Urinary bladder (tissue), 4 donors: ENCODE data around the gene ENPP7. TPM values are rescaled to one million over a fixed set of nuclear protein-coding genes. Genes with fewer than 3 reads are reported as not detected.

Experiments used
- DNase-seq: peaks from one replicate; pipeline ENCODE4 v3.0.0-alpha.2; 2015; ENCODE audit errors: extremely low spot score
- H3K27ac ChIP-seq: one replicate; pipeline ENCODE4 v1.5.1; 2013; ENCODE audit warnings: low read depth, mild to moderate bottlenecking, moderate library complexity
- H3K36me3 ChIP-seq: one replicate; pipeline ENCODE4 v1.6.1; 2013; ENCODE audit warnings: mild to moderate bottlenecking, moderate library complexity; ENCODE audit not compliant: insufficient read depth
- H3K4me1 ChIP-seq: one replicate; pipeline ENCODE4 v1.6.1; 2013; ENCODE audit warnings: mild to moderate bottlenecking, moderate library complexity; ENCODE audit not compliant: insufficient read depth
- H3K4me3 ChIP-seq: one replicate; pipeline ENCODE4 v1.5.1; 2013; ENCODE audit warnings: low read depth, low read length
- WGBS: extraction: QIAGEN DNeasy Blood & Tissue Kit; methylation state at CpG from one replicate; pipeline ENCODE4 v1.1.7; 2013; 5-methylcytosine and 5-hydroxymethylcytosine counted together
- polyA plus RNA-seq: library from polyadenylated mRNA; stranded (reverse); fragments of 200-250 nt; gene quantifications from one replicate; pipeline ENCODE4 v1.2.3, GENCODE V29; 2013
- total RNA-seq: library from RNA; depleted of rRNA; stranded (reverse); fragments of >200 nt; gene quantifications from one replicate; pipeline ENCODE4 v1.2.3, GENCODE V29; 2014
- donor health status: healthy with polysubstance abuse.
- donor health status: healthy.

Gene ENPP7
- not detected for total RNA-seq
- polyA plus RNA-seq, result not detected

- Histone ChIP-seq H3K27ac (no peak within 1 kb of the TSS), H3K4me3 (no peak within 1 kb of the TSS), H3K4me1 (no peaks in the 10 kb centered on the region), H3K36me3 (no peaks in the 10 kb centered on the region)
- DNase-seq, result no peak
- 90% methylated on average over 33 of the region's 33 CpGs for WGBS
These were observed at the start of gene ENPP7 for GRCh38 chr17:79730769-79731483. Gene ENPP7, plus strand, starts transcription at chr17:79730943. Its CDS starts 197 bp downstream, at chr17:79731140.

DNA sequence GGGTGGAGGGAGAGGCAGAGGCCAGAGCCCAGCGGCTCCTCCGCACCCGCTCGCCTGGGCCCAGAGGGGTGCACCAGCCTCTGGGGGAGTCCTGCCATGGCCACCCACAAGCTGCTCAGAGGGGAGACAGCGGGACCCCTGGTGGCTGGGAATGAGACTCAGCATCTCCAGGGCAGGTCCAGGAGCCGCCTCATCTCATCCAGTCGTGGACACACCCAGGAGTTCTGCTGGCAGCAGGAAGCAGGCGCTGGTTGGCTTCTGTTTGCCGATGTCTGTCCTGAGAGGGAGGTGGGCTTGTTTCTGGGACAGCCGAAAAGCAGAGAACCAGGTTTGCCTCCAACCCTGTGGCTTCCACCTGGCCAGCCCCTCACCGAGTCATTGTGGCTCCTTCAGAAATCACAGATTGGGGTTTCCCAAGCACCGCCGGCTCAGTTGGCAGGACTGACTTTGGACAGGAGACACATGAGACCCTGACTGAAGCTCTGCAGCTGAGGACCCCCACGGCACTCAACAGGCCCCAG is 49.6 kb upstream of the ENPP7 start:
- H3K4me3 ChIP-seq, result no peak overlapping the region
- WGBS, result 81% methylated on average over 14 of the region's 14 CpGs
- no peak overlapping the region for H3K27ac ChIP-seq
- H3K4me1 ChIP-seq, result no peaks in the 10 kb centered on the region
- DNase-seq, result no peak
- H3K36me3 ChIP-seq, result no peaks in the 10 kb centered on the region

DNA sequence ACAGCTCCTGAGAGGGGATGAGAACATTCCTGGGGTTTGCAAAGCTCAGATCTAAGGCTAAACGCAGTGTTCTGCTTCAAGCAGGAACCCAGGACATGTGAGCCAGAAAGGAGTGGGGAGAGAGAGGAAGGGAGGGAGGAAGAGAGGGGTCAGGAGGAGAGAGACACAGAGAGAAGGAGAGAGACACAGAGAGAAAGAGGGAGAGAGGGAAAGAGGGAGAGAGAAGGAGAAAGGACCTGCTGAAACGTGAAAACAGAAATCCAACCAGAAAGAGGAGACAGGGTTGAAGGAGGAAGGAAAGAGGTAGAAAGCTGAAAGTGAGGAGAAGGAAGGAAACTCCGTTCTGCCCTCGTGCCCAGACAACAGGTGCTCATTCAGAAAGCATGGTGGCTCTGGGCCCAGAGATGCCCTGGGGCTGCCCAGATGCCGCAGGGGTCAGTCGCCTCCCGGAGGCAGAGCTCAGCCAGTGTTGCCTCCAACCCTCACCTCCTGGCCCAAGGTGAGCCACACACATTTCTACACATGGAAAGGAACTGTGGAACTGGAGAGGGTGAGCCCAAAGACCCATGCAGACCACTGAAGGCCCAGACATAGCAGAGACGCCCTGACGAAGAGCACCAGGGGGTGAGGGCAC is 49.0 kb upstream of the ENPP7 start:
- H3K4me3 ChIP-seq, result no peak overlapping the region
- 79% methylated on average over 9 of the region's 9 CpGs for WGBS
- no peaks in the 10 kb centered on the region for H3K4me1 ChIP-seq
- no peaks in the 10 kb centered on the region for H3K36me3 ChIP-seq
- no peak for DNase-seq
- H3K27ac ChIP-seq, result no peak overlapping the region

- Histone ChIP-seq H3K36me3 (no peaks in the 10 kb centered on the region), H3K27ac (no peak overlapping the region), H3K4me3 (no peak overlapping the region), H3K4me1 (no peaks in the 10 kb centered on the region)
- WGBS, result 83% methylated on average over 12 of the region's 12 CpGs
- no peak for DNase-seq
These were observed 47.4 kb upstream of the ENPP7 start for GRCh38 chr17:79683365-79683764.

DNA sequence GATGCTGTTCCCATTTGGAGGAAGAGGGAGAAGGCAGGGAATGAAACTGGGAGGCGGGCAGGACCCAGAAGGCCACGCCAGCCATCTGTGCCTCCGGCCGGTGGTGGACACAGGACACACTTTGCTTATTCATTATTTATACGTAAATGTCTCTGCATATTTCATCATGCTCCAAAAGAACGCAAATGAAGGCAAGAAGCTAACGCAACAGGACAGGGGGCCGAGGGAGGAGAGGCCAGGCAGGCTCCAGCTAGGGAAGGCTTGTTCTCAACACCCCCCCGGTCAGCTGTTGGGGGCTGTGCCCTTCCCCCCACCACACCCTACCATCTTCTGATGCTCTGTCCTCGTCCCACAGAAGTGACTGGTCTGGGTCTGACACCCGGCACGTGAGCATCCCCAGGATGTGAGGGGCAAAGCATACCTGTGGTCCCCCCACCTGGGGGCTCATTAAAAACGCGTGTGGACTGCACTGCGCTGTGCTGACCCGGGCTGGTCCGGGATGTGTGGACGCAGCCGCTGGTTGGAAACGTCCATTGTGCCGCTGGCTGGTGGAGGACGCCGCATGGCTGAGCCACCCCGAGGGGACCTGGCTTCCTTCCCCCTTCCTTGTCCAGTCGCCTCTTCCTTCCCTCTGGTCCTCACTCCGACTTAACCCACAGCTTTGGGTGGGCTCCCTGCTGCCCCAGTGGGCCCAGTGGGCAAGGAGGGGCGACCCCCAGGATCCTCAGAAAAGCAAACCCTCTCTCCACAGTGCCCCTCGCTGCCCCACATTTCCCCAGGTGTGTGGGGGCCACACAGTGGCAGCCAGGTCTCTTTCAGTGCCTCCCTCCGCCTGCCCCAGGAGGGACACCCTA is 46.4 kb upstream of the ENPP7 start:
- Histone ChIP-seq H3K27ac (no peak overlapping the region), H3K4me1 (no peaks in the 10 kb centered on the region), H3K4me3 (no peak overlapping the region), H3K36me3 (no peaks in the 10 kb centered on the region)
- no peak for DNase-seq
- 69% methylated on average over 29 of the region's 29 CpGs for WGBS

- Histone ChIP-seq H3K36me3 (no peaks in the 10 kb centered on the region), H3K4me1 (no peaks in the 10 kb centered on the region), H3K4me3 (no peak overlapping the region), H3K27ac (no peak overlapping the region)
- WGBS, result 73% methylated on average over 9 of the region's 9 CpGs
- DNase-seq, result no peak
These were observed 45.6 kb upstream of the ENPP7 start for GRCh38 chr17:79685121-79685520.

DNA sequence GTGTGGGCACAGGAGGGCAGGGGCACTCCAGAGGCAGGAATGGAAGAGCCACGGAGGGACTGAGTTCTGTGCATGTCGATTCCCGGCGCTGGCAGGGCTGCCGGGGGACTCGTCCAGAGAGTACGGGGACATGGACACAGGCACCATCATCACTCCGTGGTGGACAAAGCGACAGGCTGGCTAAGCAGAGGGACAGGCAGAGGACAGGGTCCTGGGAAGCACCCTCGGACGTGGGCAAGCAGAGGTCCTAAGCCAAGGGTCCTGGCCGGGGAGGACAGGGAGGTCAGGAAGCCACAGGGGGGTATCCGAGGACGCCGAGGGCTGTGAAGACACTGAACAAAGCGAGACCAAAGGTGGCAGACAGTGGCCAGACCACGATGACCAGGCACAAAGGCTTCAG is 44.3 kb upstream of the ENPP7 start:
- DNase-seq, result no peak
- Histone ChIP-seq H3K4me1 (no peaks in the 10 kb centered on the region), H3K4me3 (no peak overlapping the region), H3K36me3 (no peaks in the 10 kb centered on the region), H3K27ac (no peak overlapping the region)
- 91% methylated on average over 17 of the region's 17 CpGs for WGBS

- 39% methylated on average over 10 of the region's 10 CpGs for WGBS
- Histone ChIP-seq H3K27ac (no peak overlapping the region), H3K4me1 (no peaks in the 10 kb centered on the region), H3K36me3 (no peaks in the 10 kb centered on the region), H3K4me3 (no peak overlapping the region)
- no peak for DNase-seq
These were observed 40.3 kb upstream of the ENPP7 start for GRCh38 chr17:79690466-79690865.

DNA sequence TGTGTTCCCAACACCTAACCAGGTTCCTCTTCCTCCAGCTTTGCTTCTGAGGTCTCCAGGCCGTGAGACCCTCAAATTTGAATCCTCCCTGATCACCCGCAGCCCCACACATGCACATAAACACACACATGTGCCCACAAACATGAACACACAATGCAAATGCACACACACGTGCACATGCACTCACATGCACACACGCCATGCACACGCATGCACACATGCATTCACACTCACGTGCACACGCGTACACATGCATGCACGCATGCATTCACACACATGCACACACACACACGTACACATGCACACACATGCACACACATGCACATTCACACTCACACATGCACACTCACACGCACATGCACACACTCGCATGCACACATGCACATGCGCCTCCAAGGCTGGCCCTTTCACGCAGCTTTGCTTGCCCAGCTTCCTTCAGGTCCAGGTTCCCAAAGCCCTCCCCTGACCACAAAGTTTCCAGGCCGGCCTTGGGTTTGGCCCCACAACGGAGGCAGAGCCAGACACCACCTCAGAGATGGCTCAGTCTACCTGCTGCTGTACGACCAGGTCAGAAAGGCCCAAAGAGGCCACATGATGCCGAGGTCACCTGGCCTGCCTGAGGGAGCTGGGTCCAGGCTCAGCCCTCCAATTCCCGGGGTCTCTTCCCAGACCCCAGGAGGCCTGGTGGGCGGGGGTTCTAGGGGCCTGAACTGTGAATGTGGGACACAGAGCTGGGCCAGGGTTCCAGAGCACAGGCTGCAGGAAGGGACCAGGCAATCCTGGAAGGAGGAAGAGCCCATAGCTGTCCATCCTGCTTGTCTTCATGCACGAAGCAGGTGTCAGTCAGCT is 39.5 kb upstream of the ENPP7 start:
- WGBS, result 77% methylated on average over 21 of the region's 21 CpGs
- Histone ChIP-seq H3K4me3 (no peak overlapping the region), H3K4me1 (no peaks in the 10 kb centered on the region), H3K36me3 (no peaks in the 10 kb centered on the region), H3K27ac (no peak overlapping the region)
- no peak for DNase-seq

- Histone ChIP-seq H3K4me1 (no peaks in the 10 kb centered on the region), H3K27ac (no peak overlapping the region), H3K36me3 (no peaks in the 10 kb centered on the region), H3K4me3 (no peak overlapping the region)
- no peak for DNase-seq
- WGBS, result 19% methylated on average over 9 of the region's 9 CpGs
These were observed 38.8 kb upstream of the ENPP7 start for GRCh38 chr17:79691931-79692330.

DNA sequence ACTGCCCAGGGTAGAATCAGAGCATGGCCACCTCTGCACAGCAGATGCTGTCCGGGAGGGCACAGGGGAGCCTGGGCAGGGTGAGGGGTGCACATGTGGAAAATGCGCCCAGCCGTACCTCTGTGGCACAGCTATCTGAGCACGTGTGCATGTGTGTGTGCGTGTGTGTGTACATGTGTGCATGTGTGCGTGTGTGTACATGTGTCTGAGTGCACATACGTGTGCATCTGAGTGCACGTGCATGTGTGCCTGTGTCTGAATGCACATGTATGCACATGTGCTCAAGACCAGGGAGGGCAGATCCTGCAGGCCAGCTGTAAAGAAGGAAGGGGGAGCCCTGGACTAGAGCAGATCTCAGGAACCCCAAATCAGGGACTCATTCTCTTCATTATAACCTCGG is 37.3 kb upstream of the ENPP7 start:
- 73% methylated on average over 9 of the region's 9 CpGs for WGBS
- H3K27ac ChIP-seq, result no peak overlapping the region
- no peak for DNase-seq
- no peak overlapping the region for H3K4me3 ChIP-seq
- no peaks in the 10 kb centered on the region for H3K4me1 ChIP-seq
- H3K36me3 ChIP-seq, result no peaks in the 10 kb centered on the region

- no peak overlapping the region for H3K4me3 ChIP-seq
- no peaks in the 10 kb centered on the region for H3K4me1 ChIP-seq
- no peak for DNase-seq
- WGBS, result 70% methylated on average over 14 of the region's 14 CpGs
- H3K27ac ChIP-seq, result no peak overlapping the region
- H3K36me3 ChIP-seq, result no peaks in the 10 kb centered on the region
These were observed 35.4 kb upstream of the ENPP7 start for GRCh38 chr17:79695293-79695790.
